Left lung (tissue), 10 donors: ENCODE results near the gene TADA2B. TPM values are rescaled to one million over a fixed set of nuclear protein-coding genes. Genes with fewer than 3 reads are reported as not detected.

Experiments
- ATAC-seq: fragments of 200-7000 bp; cut with Tn5 transposase; one replicate; pipeline ENCODE4 v1.9.1; 2020; ENCODE audit warnings: moderate library complexity
- DNase-seq, 4 donors: peaks; one replicate each; pipeline ENCODE4 v3.0.0-alpha.2; 2013 to 2020
- H3K27ac ChIP-seq, 2 donors: fragments of 200-600 bp; sonication (generic) in 1 of 2; one replicate each; pipeline versions ENCODE4 v1.5.0 to v1.8.0; 2020 to 2021
- H3K27me3 ChIP-seq, 2 donors: fragments of 200-600 bp; sonication (generic) in 1 of 2; one replicate each; pipeline versions ENCODE4 v1.5.0 to v1.8.0; 2020 to 2021
- H3K36me3 ChIP-seq, 2 donors: fragments of 200-600 bp; sonication (generic) in 1 of 2; one replicate each; pipeline versions ENCODE4 v1.5.0 to v1.8.0; 2020 to 2021
- H3K4me1 ChIP-seq, 2 donors: fragments of 200-600 bp; one replicate each; pipeline ENCODE4 v1.8.0; 2021
- H3K4me3 ChIP-seq, 2 donors: fragments of 200-600 bp; sonication (generic) in 1 of 2; one replicate each; pipeline versions ENCODE4 v1.5.0 to v1.8.0; 2020 to 2021; ENCODE audit warnings: mild to moderate bottlenecking in 1 of 2
- H3K9me3 ChIP-seq, 2 donors: fragments of 200-600 bp; sonication (generic) in 1 of 2; one replicate each; pipeline versions ENCODE4 v1.5.0 to v1.8.0; 2020 to 2021
- intact Hi-C, 2 donors: fragments of 100-400 bp; cut with DNase I; formaldehyde crosslinking; loops; one replicate each; pipeline versions ENCODE4 v1.11.2 to v1.14.2; 2022
- polyA plus RNA-seq, 6 donors: library from polyadenylated mRNA; unstranded; fragments of 120-200 nt; gene quantifications; one replicate each; pipeline ENCODE4 v1.2.1, GENCODE V29; 2013; ENCODE audit not compliant: insufficient read length in 6 of 6
- total RNA-seq, 2 donors: library from RNA; stranded (reverse); fragmentation: NEBNext Ultra II Directional; extraction: Animal tissue kit (Norgen Biotek cat#: 25700); gene quantifications; one replicate each; pipeline ENCODE4 v1.2.1, GENCODE V29; 2021
- TF ChIP-seq, protein P1 (sequence below), 2 donors: fragments of 200-600 bp; sonication (generic) in 1 of 2; IDR thresholded peaks; one replicate each; pipeline versions ENCODE4 v1.5.0 to v1.8.0; 2021; ENCODE audit warnings: antibody characterized with exemption in 2 of 2
- donor health status: DM: no; HTN: yes; CAD: no.
- donor health status: DM: no; HTN: no; CAD: no.

TADA2B gene
- total and polyA plus RNA-seq, 8 donors: 12.9 to 20.1 (median 16.0) TPM

DNA sequence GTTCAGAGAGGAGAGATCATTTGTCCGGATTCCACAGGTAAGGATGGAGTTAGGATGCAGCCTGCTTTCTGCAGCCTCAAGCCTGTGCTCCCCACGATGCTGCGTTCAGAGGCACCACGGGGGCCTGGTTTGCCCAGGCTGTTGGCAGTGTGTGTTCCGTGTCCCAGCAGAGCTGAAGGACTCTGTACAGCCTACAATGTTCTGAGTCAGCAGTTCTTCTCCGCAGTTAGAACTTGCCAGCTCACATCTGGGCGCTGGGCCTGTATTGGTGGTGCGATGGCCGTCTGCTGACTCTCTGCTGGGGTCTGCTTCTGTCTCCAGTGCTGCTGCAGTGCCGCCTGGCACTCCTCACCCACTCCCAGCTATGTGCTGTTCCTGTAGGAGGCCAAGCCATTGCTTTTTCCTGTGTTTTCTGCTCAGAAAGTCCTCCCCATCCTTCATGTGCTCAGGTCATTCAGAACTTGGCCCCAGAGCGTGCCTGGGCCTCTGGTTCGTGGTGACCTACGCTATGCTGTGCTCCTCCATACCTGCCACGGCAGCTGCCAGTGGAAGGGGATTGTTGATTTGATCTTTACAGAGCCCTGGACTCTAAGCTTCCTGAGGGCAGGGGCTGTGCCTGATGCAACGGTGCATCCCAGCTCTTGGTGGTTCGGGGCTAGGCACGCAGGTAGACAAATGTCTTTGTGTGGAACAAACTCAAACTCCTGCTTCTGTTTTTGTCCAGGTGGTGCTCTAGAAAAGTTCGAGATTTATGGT is 42.6 kb upstream of the TADA2B start:
- Histone ChIP-seq H3K36me3 (peaks cover 0 to 100% of the 10 kb centered on the region in 2 donors), H3K27ac (no peak overlapping the region), H3K9me3 (no peaks in the 10 kb centered on the region), H3K4me3 (no peak overlapping the region), H3K4me1 (peaks cover 0 to 14% of the 10 kb centered on the region in 2 donors), H3K27me3 (no peaks in the 10 kb centered on the region)
- TF ChIP-seq, protein P1, sequence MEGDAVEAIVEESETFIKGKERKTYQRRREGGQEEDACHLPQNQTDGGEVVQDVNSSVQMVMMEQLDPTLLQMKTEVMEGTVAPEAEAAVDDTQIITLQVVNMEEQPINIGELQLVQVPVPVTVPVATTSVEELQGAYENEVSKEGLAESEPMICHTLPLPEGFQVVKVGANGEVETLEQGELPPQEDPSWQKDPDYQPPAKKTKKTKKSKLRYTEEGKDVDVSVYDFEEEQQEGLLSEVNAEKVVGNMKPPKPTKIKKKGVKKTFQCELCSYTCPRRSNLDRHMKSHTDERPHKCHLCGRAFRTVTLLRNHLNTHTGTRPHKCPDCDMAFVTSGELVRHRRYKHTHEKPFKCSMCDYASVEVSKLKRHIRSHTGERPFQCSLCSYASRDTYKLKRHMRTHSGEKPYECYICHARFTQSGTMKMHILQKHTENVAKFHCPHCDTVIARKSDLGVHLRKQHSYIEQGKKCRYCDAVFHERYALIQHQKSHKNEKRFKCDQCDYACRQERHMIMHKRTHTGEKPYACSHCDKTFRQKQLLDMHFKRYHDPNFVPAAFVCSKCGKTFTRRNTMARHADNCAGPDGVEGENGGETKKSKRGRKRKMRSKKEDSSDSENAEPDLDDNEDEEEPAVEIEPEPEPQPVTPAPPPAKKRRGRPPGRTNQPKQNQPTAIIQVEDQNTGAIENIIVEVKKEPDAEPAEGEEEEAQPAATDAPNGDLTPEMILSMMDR (IDR thresholded peaks at IDR 0.05): no peak
- no peak for ATAC-seq
- intact Hi-C loops: no loop called here
- no peak for DNase-seq

DNA sequence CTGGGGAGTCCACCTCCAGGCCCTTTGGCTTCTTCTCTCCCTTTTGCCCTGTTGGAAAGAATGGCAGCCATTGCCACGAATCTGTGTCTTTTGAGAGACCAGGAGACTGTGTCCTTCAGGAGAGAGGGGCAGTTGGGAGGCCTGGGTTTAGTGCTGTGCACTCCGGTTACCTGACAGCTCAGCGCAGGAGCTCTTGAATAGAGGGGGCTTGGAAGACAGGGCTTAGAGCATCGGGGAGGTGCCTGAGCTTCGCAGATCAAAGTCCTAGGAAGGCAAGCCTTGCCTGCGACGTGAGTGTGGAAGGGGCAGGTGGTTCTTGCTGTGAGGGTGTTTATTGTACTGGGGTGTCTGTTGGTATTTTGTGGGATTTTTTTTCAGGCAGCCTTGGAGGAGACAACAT is 41.9 kb upstream of the TADA2B start:
- TF ChIP-seq, protein P1 (IDR thresholded peaks at IDR 0.05): no peak
- Histone ChIP-seq H3K36me3 (peaks cover 0 to 100% of the 10 kb centered on the region in 2 donors), H3K4me1 (peaks cover 0 to 14% of the 10 kb centered on the region in 2 donors)

DNA sequence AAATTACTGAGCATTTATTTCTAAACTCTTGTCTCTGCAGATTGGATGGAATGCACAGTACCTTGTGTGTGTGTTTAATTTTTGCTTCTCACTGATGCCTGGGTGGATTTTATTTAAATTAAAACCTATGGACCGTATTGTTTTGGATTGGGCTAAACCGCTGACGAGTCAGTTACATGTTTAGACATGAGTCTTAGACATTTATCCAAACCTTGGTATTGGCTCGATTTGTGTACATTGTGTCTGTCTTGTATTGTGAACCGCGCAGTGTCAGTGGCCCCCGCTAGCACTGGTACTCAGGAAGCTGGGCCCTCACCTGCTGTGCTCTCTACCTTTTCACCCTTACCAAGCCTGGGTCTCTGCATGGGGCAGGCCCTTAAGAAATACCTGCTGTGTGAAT is 40.8 kb upstream of the TADA2B start:
- Histone ChIP-seq H3K4me1 (peaks cover 0 to 14% of the 10 kb centered on the region in 2 donors), H3K27ac (no peak overlapping the region), H3K4me3 (no peak overlapping the region), H3K9me3 (no peaks in the 10 kb centered on the region), H3K36me3 (peaks cover 0 to 100% of the 10 kb centered on the region in 2 donors), H3K27me3 (no peaks in the 10 kb centered on the region)
- intact Hi-C loops: no loop called here
- ATAC-seq (no peak), DNase-seq (no peak)
- TF ChIP-seq, protein P1 (IDR thresholded peaks at IDR 0.05): no peak

More for the DNA sequence above, 41.9 kb upstream of the TADA2B start:
- no peak for DNase-seq
- no peak overlapping the region for H3K4me3 ChIP-seq
- H3K27ac ChIP-seq: no peak overlapping the region
- H3K27me3 ChIP-seq: no peaks in the 10 kb centered on the region
- ATAC-seq: no peak
- H3K9me3 ChIP-seq: no peaks in the 10 kb centered on the region
- intact Hi-C loops: no loop called here

DNA sequence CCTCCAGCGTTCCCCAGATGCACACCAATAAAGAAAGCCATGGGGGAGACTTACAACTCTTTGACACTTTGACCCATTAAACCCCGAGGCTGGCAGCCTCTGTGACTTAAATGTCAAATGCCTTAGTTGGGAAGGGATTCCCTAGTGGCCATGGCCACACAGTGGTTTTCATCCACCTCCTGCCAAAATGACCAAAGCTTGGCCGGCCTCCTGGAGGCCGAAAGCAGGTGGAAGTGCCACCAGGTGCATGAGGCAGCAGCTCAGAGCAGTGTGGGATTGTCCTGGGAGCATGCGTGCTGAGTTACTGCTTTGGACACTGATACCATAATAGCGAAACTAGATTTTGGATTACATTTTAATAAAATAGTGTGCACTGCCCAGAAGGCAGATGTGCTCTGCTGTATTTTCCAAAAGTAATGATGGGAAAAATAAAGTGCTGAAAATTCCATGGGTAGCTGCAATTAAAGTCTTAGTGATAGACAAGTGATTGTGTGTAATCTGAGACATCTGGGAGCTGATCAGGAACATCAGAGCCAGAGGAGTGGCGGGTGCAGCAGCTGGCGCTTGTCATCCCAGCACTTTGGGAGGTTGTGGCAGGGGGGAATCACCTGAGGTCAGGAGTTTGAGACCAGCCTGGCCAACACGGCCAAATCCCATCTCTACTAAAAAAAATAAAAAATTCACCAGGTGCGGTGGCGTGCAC is 39.8 kb upstream of the TADA2B start:
- Histone ChIP-seq H3K4me3 (no peak overlapping the region), H3K27ac (no peak overlapping the region), H3K4me1 (peaks cover 0 to 9% of the 10 kb centered on the region in 2 donors), H3K27me3 (no peaks in the 10 kb centered on the region), H3K9me3 (no peaks in the 10 kb centered on the region), H3K36me3 (peaks cover 0 to 100% of the 10 kb centered on the region in 2 donors)
- intact Hi-C loops: no loop called here
- DNase-seq (no peak), ATAC-seq (no peak)
- TF ChIP-seq, protein P1 (IDR thresholded peaks at IDR 0.05): no peak

DNA sequence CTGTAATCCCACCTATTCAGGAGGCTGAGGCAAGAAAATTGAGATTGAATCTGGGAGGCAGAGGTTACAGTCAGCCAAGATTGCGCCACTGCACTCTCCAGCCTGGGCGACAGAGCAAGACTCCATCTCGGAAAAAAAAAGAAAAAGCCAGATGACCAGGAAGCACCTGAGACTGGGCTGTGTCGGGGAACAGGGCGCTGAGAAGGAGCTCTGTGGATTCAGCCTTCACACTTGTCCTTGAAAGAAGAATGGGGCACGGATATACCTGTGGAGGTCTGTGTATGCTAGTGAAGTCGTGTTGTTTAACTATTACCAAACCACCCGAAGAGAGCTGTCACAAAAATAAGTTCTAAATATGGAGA is 39.3 kb upstream of the TADA2B start:
- ATAC-seq: no peak
- Histone ChIP-seq H3K9me3 (no peaks in the 10 kb centered on the region), H3K27ac (no peak overlapping the region), H3K27me3 (no peaks in the 10 kb centered on the region), H3K36me3 (peaks cover 0 to 100% of the 10 kb centered on the region in 2 donors), H3K4me1 (peaks cover 0 to 4% of the 10 kb centered on the region in 2 donors), H3K4me3 (no peak overlapping the region)
- intact Hi-C loops: no loop called here
- DNase-seq: no peak
- TF ChIP-seq, protein P1 (IDR thresholded peaks at IDR 0.05): no peak
